H1 (cell line): ENCODE data around the gene DCTPP1. TPM values are rescaled to one million over a fixed set of nuclear protein-coding genes. Genes with fewer than 3 reads are reported as not detected.

Experiments
- polyA plus RNA-seq, 7 experiments: library from polyadenylated mRNA; depleted of rRNA in 3 of 7; stranded (reverse) in 5 of 7; unstranded in 2 of 7; fragments of >200 nt in 5 of 7; fragments of 200-250 nt in 2 of 7; gene quantifications; 1 replicate in 5 of 7; 2 replicates in 1 of 7; 4 replicates in 1 of 7; pipeline versions ENCODE4 v1.2.1 to v1.2.3, GENCODE V29; 2011 to 2013; ENCODE audit warnings: missing spikeins in 2 of 7, mixed read lengths in 2 of 7
- small RNA-seq: library from polyadenylated mRNA; stranded (forward); fragments of <200 nt; extraction: miRNeasy Mini kit (QIAGEN cat#:217004); gene quantifications from one replicate; pipeline ENCODE3, GENCODE V24; 2013; ENCODE audit not compliant: insufficient read depth
- total RNA-seq: library from RNA; stranded (reverse); fragmentation: NEBNext Ultra II Directional; extraction: Animal tissue kit (Norgen Biotek cat#: 25700); gene quantifications from 2 replicates; pipeline ENCODE4 v1.2.1, GENCODE V29; 2021

The DCTPP1 gene
- total and polyA plus RNA-seq, 2 of the 8 experiments (the other 6 are each of a cell fraction or from before 2014, with no cell fraction given): 94.5 to 103 TPM

Small RNA genes within 50 kb of the gene (small RNA-seq; reads per million reads assigned to genes)
- gene RF00019 (not detected), gene RF00406 (0.69 reads per million)

Other genes starting within 250 kb of the DCTPP1 start
- gene CORO1A, start 246.4 kb downstream of the DCTPP1 start, total RNA-seq: 11.7 and 12.1 TPM in 2 replicates
- 10.9 and 11.8 TPM in 2 replicates for gene CORO1A, start 246.4 kb downstream of the DCTPP1 start, polyA plus RNA-seq (2011; rRNA removed)
- gene BOLA2B, start 236.4 kb downstream of the DCTPP1 start, total RNA-seq: 208 and 211 TPM in 2 replicates
- gene BOLA2B, start 236.4 kb downstream of the DCTPP1 start, polyA plus RNA-seq (2011; rRNA removed): 872 and 991 TPM in 2 replicates
- gene SLX1A, start 236.2 kb downstream of the DCTPP1 start, total RNA-seq: 18.2 and 36.9 TPM in 2 replicates
- gene SLX1A, start 236.2 kb downstream of the DCTPP1 start, polyA plus RNA-seq (2011; rRNA removed): 4.7 and 7.3 TPM in 2 replicates
- 10.9 and 13.8 TPM in 2 replicates for gene SULT1A3, start 230.8 kb downstream of the DCTPP1 start, total RNA-seq
- gene SULT1A3, start 230.8 kb downstream of the DCTPP1 start, polyA plus RNA-seq (2011; rRNA removed): 1.9 and 4.4 TPM in 2 replicates
- gene NPIPB13, start 181.6 kb downstream of the DCTPP1 start, total RNA-seq: 13.5 and 15.5 TPM in 2 replicates
- gene NPIPB13, start 181.6 kb downstream of the DCTPP1 start, polyA plus RNA-seq (2011; rRNA removed): 4.3 and 6.0 TPM in 2 replicates
- 55.3 and 55.4 TPM in 2 replicates for gene CD2BP2, start 74.7 kb downstream of the DCTPP1 start, total RNA-seq
- 22.4 and 30.4 TPM in 2 replicates for gene CD2BP2, start 74.7 kb downstream of the DCTPP1 start, polyA plus RNA-seq (2011; rRNA removed)
- 28.6 and 29.4 TPM in 2 replicates for gene TBC1D10B, start 59.5 kb downstream of the DCTPP1 start, total RNA-seq
- gene TBC1D10B, start 59.5 kb downstream of the DCTPP1 start, polyA plus RNA-seq (2011; rRNA removed): 15.4 and 22.1 TPM in 2 replicates
- 1.2 TPM in 1 of 2 replicates, not detected in the other for gene MYL11, start 55.2 kb downstream of the DCTPP1 start, total RNA-seq
- 1.4 and 1.5 TPM in 2 replicates for gene MYL11, start 55.2 kb downstream of the DCTPP1 start, polyA plus RNA-seq (2011; rRNA removed)
- 0.84 and 1.4 TPM in 2 replicates for gene SEPTIN1, start 47.5 kb downstream of the DCTPP1 start, total RNA-seq
- gene SEPTIN1, start 47.5 kb downstream of the DCTPP1 start, polyA plus RNA-seq (2011; rRNA removed): 0.24 and 0.57 TPM in 2 replicates
- gene ZNF48, start 34.6 kb downstream of the DCTPP1 start, total RNA-seq: 40.6 and 41.2 TPM in 2 replicates
- gene ZNF48, start 34.6 kb downstream of the DCTPP1 start, polyA plus RNA-seq (2011; rRNA removed): 30.4 and 39.6 TPM in 2 replicates
- gene ZNF771, start 22.4 kb downstream of the DCTPP1 start, total RNA-seq: 9.6 and 10.6 TPM in 2 replicates
- 15.7 and 20.2 TPM in 2 replicates for gene ZNF771, start 22.4 kb downstream of the DCTPP1 start, polyA plus RNA-seq (2011; rRNA removed)
- gene SEPHS2, start 15.8 kb upstream of the DCTPP1 start, total RNA-seq: 61.8 and 62.0 TPM in 2 replicates
- gene SEPHS2, start 15.8 kb upstream of the DCTPP1 start, polyA plus RNA-seq (2011; rRNA removed): 27.5 and 28.2 TPM in 2 replicates
- gene ITGAL, start 42.7 kb upstream of the DCTPP1 start, total RNA-seq: not detected in 2 replicates
- 0.02 TPM in 1 of 2 replicates, not detected in the other for gene ITGAL, start 42.7 kb upstream of the DCTPP1 start, polyA plus RNA-seq (2011; rRNA removed)
- 34.7 and 36.1 TPM in 2 replicates for gene ZNF768, start 96.5 kb upstream of the DCTPP1 start, total RNA-seq
- 47.7 and 63.3 TPM in 2 replicates for gene ZNF768, start 96.5 kb upstream of the DCTPP1 start, polyA plus RNA-seq (2011; rRNA removed)
- gene ZNF747, start 104.8 kb upstream of the DCTPP1 start, total RNA-seq: 10.3 and 12.0 TPM in 2 replicates
- gene ZNF747, start 104.8 kb upstream of the DCTPP1 start, polyA plus RNA-seq (2011; rRNA removed): 9.9 and 10.7 TPM in 2 replicates
- 7.7 and 8.4 TPM in 2 replicates for gene ZNF764, start 128.3 kb upstream of the DCTPP1 start, total RNA-seq
- 5.7 and 8.3 TPM in 2 replicates for gene ZNF764, start 128.3 kb upstream of the DCTPP1 start, polyA plus RNA-seq (2011; rRNA removed)
- 3.5 and 3.7 TPM in 2 replicates for gene ZNF688, start 141.7 kb upstream of the DCTPP1 start, total RNA-seq
- gene ZNF688, start 141.7 kb upstream of the DCTPP1 start, polyA plus RNA-seq (2011; rRNA removed): 2.7 and 6.3 TPM in 2 replicates
- gene ZNF785, start 155.7 kb upstream of the DCTPP1 start, total RNA-seq: 12.9 and 14.8 TPM in 2 replicates
- gene ZNF785, start 155.7 kb upstream of the DCTPP1 start, polyA plus RNA-seq (2011; rRNA removed): 8.6 and 11.7 TPM in 2 replicates
- 14.2 and 14.3 TPM in 2 replicates for gene ZNF689, start 180.4 kb upstream of the DCTPP1 start, total RNA-seq
- gene ZNF689, start 180.4 kb upstream of the DCTPP1 start, polyA plus RNA-seq (2011; rRNA removed): 15.3 and 19.0 TPM in 2 replicates
- gene PRR14, start 220.9 kb upstream of the DCTPP1 start, total RNA-seq: 16.1 and 18.9 TPM in 2 replicates
- gene PRR14, start 220.9 kb upstream of the DCTPP1 start, polyA plus RNA-seq (2011; rRNA removed): 3.6 and 8.7 TPM in 2 replicates
- 12.9 and 13.9 TPM in 2 replicates for gene FBRS, start 228.4 kb upstream of the DCTPP1 start, total RNA-seq
- 2.4 and 3.8 TPM in 2 replicates for gene FBRS, start 228.4 kb upstream of the DCTPP1 start, polyA plus RNA-seq (2011; rRNA removed)